HG02970 (cell line): ENCODE data around the gene SNRNP48.

Experiments
- ATAC-seq: cut with Tn5 transposase; IDR thresholded peaks from one replicate; pipeline ENCODE4 v1.9.1; 2021; ENCODE audit warnings: mild to moderate bottlenecking, moderate library complexity, moderate number of reproducible peaks; ENCODE audit not compliant: unreplicated experiment, low FRiP score

SNRNP48 gene

DNA sequence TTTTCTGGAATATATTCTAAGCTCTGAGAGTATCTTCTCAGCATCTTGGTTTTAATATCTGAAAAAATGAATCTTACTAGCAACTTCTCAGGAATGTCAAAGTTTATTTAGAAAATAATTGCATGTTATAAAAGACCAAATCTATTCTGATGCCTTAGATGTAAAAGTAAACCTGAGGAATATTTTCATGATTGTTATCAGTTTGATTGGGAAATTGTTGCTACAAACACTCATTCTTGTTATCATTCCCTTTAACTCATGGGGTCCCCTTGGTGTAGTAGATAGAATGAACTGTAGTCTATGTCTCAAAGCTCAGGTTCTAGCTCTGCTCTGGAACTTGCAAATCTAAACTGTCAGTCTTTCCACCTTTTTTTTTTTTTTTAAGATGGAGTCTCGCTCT is 50.0 kb downstream of the SNRNP48 start:
- ATAC-seq = no peak

GRCh38 chr6:7640607-7641577 is 50.9 kb downstream of the SNRNP48 start:
- no peak for ATAC-seq

- ATAC-seq = no peak
These were observed 52.8 kb downstream of the SNRNP48 start for GRCh38 chr6:7642791-7643190.

DNA sequence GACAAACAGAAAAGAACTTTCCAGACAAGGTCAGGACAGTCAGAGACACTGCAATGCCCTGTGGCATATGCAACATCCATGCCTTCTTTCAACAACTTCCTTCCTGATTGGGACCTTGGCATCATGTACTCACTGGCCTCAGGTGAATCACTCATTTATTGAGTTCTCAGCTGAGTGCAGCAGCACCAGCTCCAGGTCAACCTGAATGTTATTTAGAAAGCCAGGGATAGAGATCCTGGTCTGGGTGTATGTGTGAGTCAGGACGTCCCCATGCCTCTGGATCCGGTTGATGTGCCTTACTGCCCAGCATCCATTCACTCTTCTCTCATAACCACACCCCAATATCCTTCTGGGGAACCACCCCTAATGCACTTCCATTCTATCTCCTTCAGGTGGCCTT is 54.4 kb downstream of the SNRNP48 start:
- ATAC-seq = no peak

GRCh38 chr6:7646394-7646793 is 56.4 kb downstream of the SNRNP48 start:
- no peak for ATAC-seq

- ATAC-seq = no peak
These were observed 57.5 kb downstream of the SNRNP48 start for GRCh38 chr6:7647504-7647903.

- ATAC-seq = no peak
These were observed 59.2 kb downstream of the SNRNP48 start for GRCh38 chr6:7649037-7649810.

DNA sequence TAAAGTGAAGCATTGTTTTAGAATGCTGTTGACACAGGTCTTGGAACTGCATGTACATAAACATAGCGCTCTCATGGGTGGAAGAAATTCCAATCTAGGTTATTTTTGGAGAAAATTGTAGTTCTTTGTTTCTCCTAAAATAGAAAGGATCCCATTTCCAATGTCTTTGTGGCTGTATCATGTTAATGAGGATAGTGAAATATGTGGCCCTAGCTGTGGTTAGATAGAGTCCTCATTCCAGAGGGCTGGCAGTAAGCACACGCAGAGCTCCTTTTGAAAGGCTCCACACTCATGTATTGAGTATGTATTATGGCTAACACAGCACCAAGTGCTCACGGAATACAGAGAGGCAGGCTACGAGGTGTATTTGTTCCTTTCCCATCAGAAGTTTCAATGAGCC is 60.9 kb downstream of the SNRNP48 start:
- ATAC-seq = no peak

- no peak for ATAC-seq
These were observed 63.0 kb downstream of the SNRNP48 start for GRCh38 chr6:7652957-7653356.

GRCh38 chr6:7656355-7656754 is 66.4 kb downstream of the SNRNP48 start:
- no peak for ATAC-seq

DNA sequence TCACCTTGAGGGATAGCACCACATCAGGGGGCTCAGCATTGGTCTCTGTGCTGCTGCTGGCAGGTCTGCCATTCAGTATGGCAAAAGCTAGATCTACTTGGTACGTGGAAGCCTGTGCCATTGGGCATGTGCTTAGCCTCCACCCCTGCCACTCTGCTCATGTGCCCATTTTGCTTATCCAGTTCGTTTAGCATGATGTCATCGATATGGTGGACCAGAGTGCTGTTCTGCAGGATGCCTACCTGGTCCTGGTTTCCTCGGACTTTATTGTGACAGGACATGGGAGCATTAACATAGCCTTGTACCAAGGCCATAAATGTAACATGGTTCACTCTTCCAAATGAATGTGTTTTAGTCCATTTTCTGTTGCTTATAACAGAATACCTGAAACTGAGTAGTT is 68.5 kb downstream of the SNRNP48 start:
- no peak for ATAC-seq

DNA sequence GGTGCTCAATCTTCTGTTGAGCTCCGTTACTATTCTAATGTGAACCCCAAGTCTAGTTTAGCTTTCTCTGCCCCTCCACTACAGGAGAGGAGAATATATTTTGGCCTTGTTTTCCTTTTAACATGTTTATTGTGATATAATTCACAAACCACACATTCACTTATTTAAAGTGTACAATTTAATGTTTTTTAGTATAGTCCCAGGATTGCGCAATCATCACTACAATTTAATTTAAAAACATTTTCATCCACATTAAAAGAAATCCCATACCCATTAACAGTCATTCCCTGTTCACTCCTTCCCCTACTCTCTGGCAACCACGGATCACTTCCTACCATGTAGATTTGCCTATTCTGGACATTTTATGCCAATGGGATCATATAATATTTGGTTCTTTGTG is 71.4 kb downstream of the SNRNP48 start:
- no peak for ATAC-seq
